Colonic mucosa (tissue), 4 donors: ENCODE results near the gene ODAPH. TPM values are rescaled to one million over a fixed set of nuclear protein-coding genes. Genes with fewer than 3 reads are reported as not detected.

ENCODE experiments used
- DNase-seq: peaks from one replicate; pipeline ENCODE4 v3.0.0-alpha.2; 2020
- H3K27ac ChIP-seq: fragments of 200-600 bp; one replicate; pipeline ENCODE4 v1.8.0; 2021
- H3K27me3 ChIP-seq: fragments of 200-600 bp; one replicate; pipeline ENCODE4 v1.8.0; 2021
- H3K36me3 ChIP-seq: fragments of 200-600 bp; one replicate; pipeline ENCODE4 v1.8.0; 2021
- H3K4me1 ChIP-seq: fragments of 200-600 bp; one replicate; pipeline ENCODE4 v1.8.0; 2021; ENCODE audit warnings: mild to moderate bottlenecking
- H3K4me3 ChIP-seq: fragments of 200-600 bp; one replicate; pipeline ENCODE4 v1.8.0; 2021
- H3K9ac ChIP-seq, 2 donors: one replicate each; pipeline ENCODE4 v1.7.0; 2013; ENCODE audit warnings: control low read depth in 2 of 2, low read depth in 2 of 2, low read length in 2 of 2
- H3K9me3 ChIP-seq: fragments of 200-600 bp; one replicate; pipeline ENCODE4 v1.8.0; 2021
- CTCF ChIP-seq: fragments of 200-600 bp; IDR thresholded peaks from one replicate; pipeline ENCODE4 v1.8.0; 2022; ENCODE audit warnings: antibody characterized with exemption, mild to moderate bottlenecking
- intact Hi-C: fragments of 100-400 bp; cut with DNase I; formaldehyde crosslinking; loops from one replicate; pipeline ENCODE4 v1.14.1; 2022
- total RNA-seq, 2 donors: library from RNA; stranded (reverse); fragmentation: NEBNext Ultra II Directional in 1 of 2; extraction: Animal tissue kit (Norgen Biotek cat#: 25700) in 1 of 2; gene quantifications; one replicate each; pipeline ENCODE4 v1.2.1, GENCODE V29; 2021
- donor health status: healthy.
- donor health status: DM: no; HTN: no; CAD: no.
- donor health status: DM: no; HTN: no; CAD: no.

The ODAPH gene
- total RNA-seq, 2 donors from 2014 or later: not detected

GRCh38 chr4:75612306-75612705, 56.4 kb downstream of the ODAPH start:
- no peaks in the 10 kb centered on the region for H3K4me1 ChIP-seq
- intact Hi-C loops: no loop called here
- no peaks in the 10 kb centered on the region for H3K9me3 ChIP-seq
- no peak overlapping the region for H3K9ac ChIP-seq
- H3K27me3 ChIP-seq: no peaks in the 10 kb centered on the region
- no peak for DNase-seq
- no peak for TF ChIP-seq CTCF
- no peak overlapping the region for H3K4me3 ChIP-seq
- H3K36me3 ChIP-seq: no peaks in the 10 kb centered on the region
- H3K27ac ChIP-seq: no peak overlapping the region

Other genes starting within 250 kb of the ODAPH start
- gene RCHY1, start 41.7 kb upstream of the ODAPH start, total RNA-seq: 10 to 100 TPM; 31.4 to 41.2 TPM
- gene THAP6, start 41.6 kb upstream of the ODAPH start, total RNA-seq: 10 to 100 TPM; 11.0 to 13.2 TPM
- gene CDKL2, start 74.5 kb downstream of the ODAPH start, total RNA-seq: 1 to 10 TPM; 1.1 to 2.0 TPM
- gene G3BP2, start 117.3 kb downstream of the ODAPH start, total RNA-seq: 100 to 1,000 TPM; 165 to 183 TPM
- 10 to 100 TPM; 54.7 to 63.0 TPM for gene USO1, start 168.5 kb downstream of the ODAPH start, total RNA-seq